Keratinocyte (primary cell): ENCODE data around the gene ADIPOR1. TPM values are rescaled to one million over a fixed set of nuclear protein-coding genes. Genes with fewer than 3 reads are reported as not detected.

ENCODE experiments used
- DNase-seq: peaks from one replicate; pipeline ENCODE4 v3.0.0-alpha.2; 2011; ENCODE audit warnings: low read depth, missing footprints, low spot score
- FAIRE-seq: peaks from 2 replicates; lab custom pipeline; 2011; peaks lifted over from hg19 to GRCh38; lab: Jason Lieb, UNC
- H2AFZ ChIP-seq: 2 replicates; pipeline ENCODE4 v1.6.0; 2012; ENCODE audit warnings: low read length, control low read depth, inconsistent platforms; ENCODE audit not compliant: control insufficient read depth
- H3K27ac ChIP-seq: 2 replicates; pipeline ENCODE4 v1.5.1; 2011; ENCODE audit warnings: low read length; ENCODE audit not compliant: control insufficient read depth, insufficient read depth
- H3K27me3 ChIP-seq: 3 replicates; pipeline ENCODE4 v1.6.0; 2011; ENCODE audit warnings: low read length; ENCODE audit not compliant: control insufficient read depth, insufficient read depth; ENCODE audit errors: extremely low read depth
- H3K36me3 ChIP-seq, 2 experiments: 2 replicates in 1 of 2; 3 replicates in 1 of 2; pipeline ENCODE4 v1.5.1; 2011; ENCODE audit warnings: low read length in 2 of 2, mild to moderate bottlenecking in 1 of 2; ENCODE audit not compliant: control insufficient read depth in 2 of 2, insufficient read depth in 2 of 2; ENCODE audit errors: extremely low read depth in 1 of 2
- H3K4me1 ChIP-seq: 3 replicates; pipeline ENCODE4 v1.5.1; 2011; ENCODE audit warnings: low read length; ENCODE audit not compliant: control insufficient read depth, insufficient read depth; ENCODE audit errors: extremely low read depth
- H3K4me2 ChIP-seq: 3 replicates; pipeline ENCODE4 v1.6.0; 2011; ENCODE audit warnings: low read depth, low read length; ENCODE audit not compliant: control insufficient read depth, insufficient read depth; ENCODE audit errors: extremely low read depth
- H3K4me3 ChIP-seq, 3 experiments: fragments of 200-600 bp in 1 of 3; sonication (generic) in 1 of 3; 2 replicates in 2 of 3; 3 replicates in 1 of 3; pipeline ENCODE4 v1.5.1; 2011 to 2016; ENCODE audit warnings: low read length in 3 of 3, mild to moderate bottlenecking in 3 of 3, control low read depth in 2 of 3, inconsistent platforms in 1 of 3, low read depth in 1 of 3, mixed read lengths in 1 of 3, mixed run types in 1 of 3, moderate library complexity in 1 of 3; ENCODE audit not compliant: control insufficient read depth in 2 of 3, insufficient read depth in 2 of 3; ENCODE audit errors: extremely low read depth in 1 of 3
- H3K79me2 ChIP-seq: 2 replicates; pipeline ENCODE4 v1.6.0; 2012; ENCODE audit warnings: low read length; ENCODE audit not compliant: control insufficient read depth, insufficient read depth
- H3K9ac ChIP-seq: 3 replicates; pipeline ENCODE4 v1.6.0; 2011; ENCODE audit warnings: low read length; ENCODE audit not compliant: control insufficient read depth, insufficient read depth; ENCODE audit errors: extremely low read depth
- H3K9me1 ChIP-seq: 3 replicates; pipeline ENCODE4 v1.6.0; 2011; ENCODE audit warnings: low read length; ENCODE audit not compliant: control insufficient read depth, insufficient read depth; ENCODE audit errors: extremely low read depth
- H3K9me3 ChIP-seq: 2 replicates; pipeline ENCODE4 v1.5.1; 2012; ENCODE audit warnings: low read depth, low read length; ENCODE audit not compliant: control insufficient read depth
- H4K20me1 ChIP-seq: 3 replicates; pipeline ENCODE4 v1.6.0; 2011; ENCODE audit warnings: low read length; ENCODE audit not compliant: control insufficient read depth, insufficient read depth; ENCODE audit errors: extremely low read depth
- EZH2 ChIP-seq: IDR thresholded peaks from one replicate; pipeline ENCODE4 v1.6.1; 2012; ENCODE audit warnings: inconsistent platforms, mild to moderate bottlenecking, low read length, moderate library complexity
- dilution Hi-C: fragments of 300-500 bp; cut with MboI; formaldehyde crosslinking; loops from one replicate; pipeline ENCODE4 v1.7.0; 2020; ENCODE audit warnings: low sequenced_read_pairs; ENCODE audit not compliant: extremely low pct_ligation_motif_present
- polyA plus RNA-seq, 5 experiments: library from polyadenylated mRNA; depleted of rRNA in 3 of 5; stranded (reverse) in 3 of 5; stranded (forward) in 1 of 5; unstranded in 1 of 5; fragments of >200 nt; gene quantifications; 1 replicate in 1 of 5; 2 replicates in 3 of 5; 3 replicates in 1 of 5; pipeline versions ENCODE4 v1.2.1 to v1.2.3, GENCODE V29; 2011 to 2012; ENCODE audit warnings: missing spikeins in 2 of 5, low read depth in 1 of 5, low replicate concordance in 1 of 5
- TF ChIP-seq, protein P1 (sequence below), 3 experiments: IDR thresholded peaks in 1 of 3; conservative IDR thresholded peaks in 1 of 3; optimal IDR thresholded peaks in 1 of 3; 2 replicates in 2 of 3; 3 replicates in 1 of 3; pipeline versions ENCODE3 to v1.5.1; 2011; ENCODE audit warnings: low read length in 3 of 3, mild to moderate bottlenecking in 3 of 3, moderate library complexity in 2 of 3, control low read depth in 1 of 3, inconsistent platforms in 1 of 3; ENCODE audit not compliant: insufficient read depth in 2 of 3; ENCODE audit errors: extremely low read depth in 1 of 3

The ADIPOR1 gene
- polyA plus RNA-seq, 1 donor (not counting 4 experiments of a cell fraction or from before 2014, with no cell fraction given), result 260 TPM

DNA sequence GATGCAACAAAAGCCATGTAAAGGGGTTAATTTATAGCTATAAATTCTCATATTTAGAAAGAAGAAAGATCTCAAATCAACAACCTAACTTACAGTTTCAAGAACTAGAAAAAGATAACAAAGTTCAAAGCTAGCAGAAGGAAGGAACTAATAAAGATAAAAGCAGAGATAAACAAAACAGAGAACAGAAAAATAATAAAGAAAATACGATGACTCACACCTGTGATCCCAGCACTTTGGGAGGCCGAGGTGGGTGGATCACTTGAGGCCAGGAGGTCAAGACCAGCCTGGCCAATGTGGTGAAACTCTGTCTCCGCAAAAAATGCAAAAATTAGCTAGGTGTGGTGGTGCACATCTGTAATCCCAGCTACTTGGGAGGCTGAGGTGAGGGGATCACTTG lies 36.6 kb upstream of the ADIPOR1 start:
- dilution Hi-C loops, result no loop called here
- Histone ChIP-seq H3K36me3 (no peaks in the 10 kb centered on the region), H2AFZ (no peak overlapping the region), H3K27me3 (no peaks in the 10 kb centered on the region), H3K4me1 (no peaks in the 10 kb centered on the region), H3K4me2 (no peak overlapping the region), H4K20me1 (no peaks in the 10 kb centered on the region), H3K27ac (no peak overlapping the region), H3K9me3 (no peaks in the 10 kb centered on the region), H3K9me1 (no peaks in the 10 kb centered on the region), H3K79me2 (no peaks in the 10 kb centered on the region), H3K9ac (no peak overlapping the region), H3K4me3 (no peak overlapping the region)
- TF ChIP-seq EZH2, result no peak
- TF ChIP-seq, protein P1, sequence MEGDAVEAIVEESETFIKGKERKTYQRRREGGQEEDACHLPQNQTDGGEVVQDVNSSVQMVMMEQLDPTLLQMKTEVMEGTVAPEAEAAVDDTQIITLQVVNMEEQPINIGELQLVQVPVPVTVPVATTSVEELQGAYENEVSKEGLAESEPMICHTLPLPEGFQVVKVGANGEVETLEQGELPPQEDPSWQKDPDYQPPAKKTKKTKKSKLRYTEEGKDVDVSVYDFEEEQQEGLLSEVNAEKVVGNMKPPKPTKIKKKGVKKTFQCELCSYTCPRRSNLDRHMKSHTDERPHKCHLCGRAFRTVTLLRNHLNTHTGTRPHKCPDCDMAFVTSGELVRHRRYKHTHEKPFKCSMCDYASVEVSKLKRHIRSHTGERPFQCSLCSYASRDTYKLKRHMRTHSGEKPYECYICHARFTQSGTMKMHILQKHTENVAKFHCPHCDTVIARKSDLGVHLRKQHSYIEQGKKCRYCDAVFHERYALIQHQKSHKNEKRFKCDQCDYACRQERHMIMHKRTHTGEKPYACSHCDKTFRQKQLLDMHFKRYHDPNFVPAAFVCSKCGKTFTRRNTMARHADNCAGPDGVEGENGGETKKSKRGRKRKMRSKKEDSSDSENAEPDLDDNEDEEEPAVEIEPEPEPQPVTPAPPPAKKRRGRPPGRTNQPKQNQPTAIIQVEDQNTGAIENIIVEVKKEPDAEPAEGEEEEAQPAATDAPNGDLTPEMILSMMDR (optimal IDR thresholded peaks at IDR 0.05 in 1 of 3, IDR thresholded peaks at IDR 0.05 in 1 of 3, conservative IDR thresholded peaks at IDR 0.05 in 1 of 3; ENCODE audit: extremely low read depth in 1 of 3, insufficient read depth in 2 of 3, low read length in 3 of 3), result no peak
- FAIRE-seq (no peak), DNase-seq (no peak)

DNA sequence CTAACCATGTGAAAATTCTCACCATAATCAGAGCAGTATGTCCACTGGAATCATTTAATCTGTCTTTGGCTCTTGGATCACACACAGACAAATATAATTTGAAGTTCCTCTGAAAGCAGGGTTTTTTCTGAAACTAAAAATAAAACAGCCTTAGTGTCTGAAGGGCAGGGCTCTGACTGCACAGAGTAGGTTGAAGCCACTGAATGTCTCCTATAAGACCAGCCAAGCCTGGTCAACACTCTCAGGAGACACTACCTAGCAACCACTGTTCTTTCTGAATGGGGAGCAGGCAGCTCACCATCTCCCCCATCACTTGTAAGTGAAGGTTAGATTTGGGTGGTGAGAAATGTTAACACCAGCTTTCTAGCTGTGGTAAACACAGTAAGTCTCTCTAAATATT lies 33.0 kb upstream of the ADIPOR1 start:
- H3K79me2 ChIP-seq, result no peaks in the 10 kb centered on the region
- H4K20me1 ChIP-seq, result no peaks in the 10 kb centered on the region
- H3K9ac ChIP-seq, result no peak overlapping the region
- TF ChIP-seq EZH2, result no peak
- TF ChIP-seq, protein P1 (optimal IDR thresholded peaks at IDR 0.05 in 1 of 3, IDR thresholded peaks at IDR 0.05 in 1 of 3, conservative IDR thresholded peaks at IDR 0.05 in 1 of 3; ENCODE audit: extremely low read depth in 1 of 3, insufficient read depth in 2 of 3, low read length in 3 of 3), result no peak
- H2AFZ ChIP-seq, result no peak overlapping the region
- no peak overlapping the region for H3K4me2 ChIP-seq
- no peaks in the 10 kb centered on the region for H3K9me3 ChIP-seq
- no peak overlapping the region for H3K4me3 ChIP-seq
- H3K36me3 ChIP-seq, result no peaks in the 10 kb centered on the region
- no peaks in the 10 kb centered on the region for H3K27me3 ChIP-seq
- FAIRE-seq, result no peak
- dilution Hi-C loops, result no loop called here
- DNase-seq, result no peak
- no peaks in the 10 kb centered on the region for H3K4me1 ChIP-seq
- H3K9me1 ChIP-seq, result no peaks in the 10 kb centered on the region
- no peak overlapping the region for H3K27ac ChIP-seq
